Upper lobe of left lung (tissue), 6 donors: ENCODE data around the gene WDR6. TPM values are rescaled to one million over a fixed set of nuclear protein-coding genes. Genes with fewer than 3 reads are reported as not detected.

Experiments
- ATAC-seq, 2 donors: fragments of 200-7000 bp; cut with Tn5 transposase; one replicate each; pipeline ENCODE4 v1.9.1; 2022; ENCODE audit warnings: mild to moderate bottlenecking in 2 of 2, moderate library complexity in 2 of 2; ENCODE audit not compliant: low FRiP score in 2 of 2
- DNase-seq, 2 donors: peaks; one replicate each; pipeline ENCODE4 v3.0.0-alpha.2; 2019 to 2020
- H3K27ac ChIP-seq, 4 donors: fragments of 200-600 bp; sonication (generic); one replicate each; pipeline ENCODE4 v1.5.1; 2016 to 2019
- H3K27me3 ChIP-seq, 4 donors: fragments of 200-600 bp; sonication (generic); one replicate each; pipeline ENCODE4 v1.5.1; 2017 to 2019
- H3K36me3 ChIP-seq, 4 donors: fragments of 200-600 bp; sonication (generic); one replicate each; pipeline ENCODE4 v1.5.1; 2016 to 2019
- H3K4me1 ChIP-seq, 4 donors: fragments of 200-600 bp; sonication (generic); one replicate each; pipeline ENCODE4 v1.5.1; 2018 to 2019
- H3K4me3 ChIP-seq, 4 donors: fragments of 200-600 bp; sonication (generic); one replicate each; pipeline ENCODE4 v1.5.1; 2017 to 2019; ENCODE audit warnings: mild to moderate bottlenecking in 2 of 4, moderate library complexity in 1 of 4
- H3K9me3 ChIP-seq, 4 donors: fragments of 200-600 bp; sonication (generic); one replicate each; pipeline ENCODE4 v1.5.1; 2018 to 2019
- EP300 ChIP-seq, 4 donors: sonication (generic); formaldehyde crosslinking; IDR thresholded peaks; one replicate each; pipeline ENCODE4 v1.5.1; 2017; ENCODE audit warnings: antibody characterized with exemption in 4 of 4, control low read depth in 2 of 4
- POLR2A ChIP-seq, 4 donors: fragments of 450-650 bp; IDR thresholded peaks; one replicate each; pipeline ENCODE4 v1.5.1; 2016 to 2017; ENCODE audit warnings: antibody characterized with exemption in 4 of 4, mild to moderate bottlenecking in 2 of 4
- POLR2AphosphoS5 ChIP-seq, 2 donors: sonication (generic); formaldehyde crosslinking; IDR thresholded peaks; one replicate each; pipeline ENCODE4 v1.5.1; 2017; ENCODE audit warnings: antibody characterized with exemption in 2 of 2
- WGBS, 2 donors: methylation state at CpG; one replicate each; pipeline ENCODE4 v1.1.5; 2017 to 2018; 5-methylcytosine and 5-hydroxymethylcytosine counted together
- total RNA-seq, 6 donors: library from RNA; depleted of rRNA in 4 of 6; stranded (reverse); fragments of >200 nt in 4 of 6; gene quantifications; one replicate each; pipeline versions ENCODE4 v1.1.0 to v1.2.1, GENCODE V29; 2016 to 2021
- TF ChIP-seq, protein P1 (sequence below), 6 experiments: fragments of 450-650 bp in 4 of 6; fragments of 200-600 bp in 2 of 6; sonication (generic) in 2 of 6; IDR thresholded peaks; one replicate each; pipeline ENCODE4 v1.5.1; 2016 to 2019; ENCODE audit warnings: antibody characterized with exemption in 6 of 6
- donor health status: DM: no; HTN: no; CAD: no; lungs with moderate emphysema.
- donor health status: DM: no; HTN: yes; CAD: no; lungs with severe emphysema.

Gene WDR6
- total RNA-seq, 6 donors from 2014 or later = 100 to 279 (median 123) TPM

DNA sequence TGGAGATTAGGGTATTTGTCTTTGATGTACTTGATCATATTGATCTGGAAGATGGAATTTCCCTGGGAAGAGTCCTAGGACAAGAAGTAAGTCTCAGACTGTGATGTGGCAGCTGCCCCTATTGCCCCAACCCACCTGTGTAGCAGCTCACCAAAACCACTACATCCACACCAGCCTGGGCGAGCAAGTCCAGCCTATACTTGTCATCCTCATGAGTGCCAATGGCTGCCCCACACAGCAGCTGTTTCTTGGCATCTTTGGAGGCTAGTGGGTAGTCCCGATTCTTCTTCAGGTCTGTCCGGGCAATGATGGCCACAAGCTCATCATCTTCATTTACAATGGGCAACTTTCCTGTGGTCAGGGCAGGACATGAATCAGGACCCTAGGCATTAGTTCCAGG, 19.3 kb downstream of the WDR6 start:
- 91 to 96% methylated on average over 3 of the region's 3 CpGs for WGBS, 2 donors
- Histone ChIP-seq H3K36me3 (peaks cover 17 to 61% (median 46%) of the 10 kb centered on the region in 4 donors), H3K4me3 (no peak overlapping the region), H3K9me3 (no peaks in the 10 kb centered on the region), H3K27me3 (no peaks in the 10 kb centered on the region), H3K27ac (no peak overlapping the region), H3K4me1 (peaks cover 23 to 37% (median 29%) of the 10 kb centered on the region in 4 donors)
- TF ChIP-seq EP300 (IDR thresholded peaks at IDR 0.05) = no peak
- no peak for TF ChIP-seq POLR2A (IDR thresholded peaks at IDR 0.05)
- TF ChIP-seq POLR2AphosphoS5 (IDR thresholded peaks at IDR 0.05) = no peak
- no peak for DNase-seq
- no peak for ATAC-seq

DNA sequence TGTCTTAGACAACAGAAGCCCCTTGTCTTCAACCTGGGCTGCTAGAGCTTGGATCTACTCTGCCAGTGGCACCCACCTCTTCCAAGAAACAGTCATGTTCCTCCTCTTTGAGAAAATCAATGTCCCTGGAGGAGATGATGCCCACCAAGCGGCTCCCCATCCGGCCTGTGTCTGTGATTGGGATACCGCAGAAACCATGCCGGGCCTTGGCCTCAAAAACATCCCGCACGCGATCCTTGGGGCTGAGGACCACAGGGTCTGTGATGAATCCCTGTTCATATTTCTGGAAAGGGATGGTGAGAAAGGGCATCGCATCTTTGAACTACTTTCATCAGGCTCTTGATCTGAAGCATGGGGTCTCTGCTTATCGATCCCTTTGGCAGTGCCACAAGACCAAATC, 20.4 kb downstream of the WDR6 start:
- Histone ChIP-seq H3K4me1 (peaks cover 21 to 34% (median 26%) of the 10 kb centered on the region in 4 donors), H3K27me3 (no peaks in the 10 kb centered on the region), H3K36me3 (peaks cover 27 to 72% (median 57%) of the 10 kb centered on the region in 4 donors), H3K27ac (peak overlapping the region in 3 of 4 donors; percentile 8 to 92 (median 92)), H3K9me3 (no peaks in the 10 kb centered on the region), H3K4me3 (no peak overlapping the region)
- 95 to 96% methylated on average over 9 of the region's 9 CpGs for WGBS, 2 donors
- TF ChIP-seq POLR2A (IDR thresholded peaks at IDR 0.05) (peak in 1 of 4 donors; percentile 2), POLR2AphosphoS5 (IDR thresholded peaks at IDR 0.05) (no peak)
- ATAC-seq = no peak
- DNase-seq = no peak

DNA sequence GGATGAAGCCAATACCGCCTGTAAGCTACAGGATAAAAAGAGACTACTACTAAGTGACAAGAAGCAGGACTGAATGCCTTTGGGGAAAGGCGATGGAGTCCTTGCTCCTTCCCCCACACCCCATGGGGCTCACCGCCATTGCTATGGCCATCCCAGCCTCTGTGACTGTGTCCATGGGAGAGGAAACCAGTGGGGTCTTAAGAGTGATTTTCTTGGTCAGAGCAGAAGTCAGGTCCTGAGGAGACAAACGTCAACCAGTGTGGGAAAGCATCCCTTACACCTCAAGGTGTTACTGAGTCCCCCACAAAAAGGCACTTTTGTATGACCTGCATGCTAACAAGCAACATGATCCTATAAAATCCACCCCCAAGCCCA, 21.1 kb downstream of the WDR6 start:
- 81 to 84% methylated on average over 4 of the region's 4 CpGs for WGBS, 2 donors
- peak overlapping the region; percentile 88 to 93 (median 92) for H3K27ac ChIP-seq
- TF ChIP-seq POLR2A (IDR thresholded peaks at IDR 0.05) = no peak
- no peak for TF ChIP-seq POLR2AphosphoS5 (IDR thresholded peaks at IDR 0.05)
- TF ChIP-seq, protein P1, sequence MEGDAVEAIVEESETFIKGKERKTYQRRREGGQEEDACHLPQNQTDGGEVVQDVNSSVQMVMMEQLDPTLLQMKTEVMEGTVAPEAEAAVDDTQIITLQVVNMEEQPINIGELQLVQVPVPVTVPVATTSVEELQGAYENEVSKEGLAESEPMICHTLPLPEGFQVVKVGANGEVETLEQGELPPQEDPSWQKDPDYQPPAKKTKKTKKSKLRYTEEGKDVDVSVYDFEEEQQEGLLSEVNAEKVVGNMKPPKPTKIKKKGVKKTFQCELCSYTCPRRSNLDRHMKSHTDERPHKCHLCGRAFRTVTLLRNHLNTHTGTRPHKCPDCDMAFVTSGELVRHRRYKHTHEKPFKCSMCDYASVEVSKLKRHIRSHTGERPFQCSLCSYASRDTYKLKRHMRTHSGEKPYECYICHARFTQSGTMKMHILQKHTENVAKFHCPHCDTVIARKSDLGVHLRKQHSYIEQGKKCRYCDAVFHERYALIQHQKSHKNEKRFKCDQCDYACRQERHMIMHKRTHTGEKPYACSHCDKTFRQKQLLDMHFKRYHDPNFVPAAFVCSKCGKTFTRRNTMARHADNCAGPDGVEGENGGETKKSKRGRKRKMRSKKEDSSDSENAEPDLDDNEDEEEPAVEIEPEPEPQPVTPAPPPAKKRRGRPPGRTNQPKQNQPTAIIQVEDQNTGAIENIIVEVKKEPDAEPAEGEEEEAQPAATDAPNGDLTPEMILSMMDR (IDR thresholded peaks at IDR 0.05) = no peak
- no peak for TF ChIP-seq EP300 (IDR thresholded peaks at IDR 0.05)
- H3K36me3 ChIP-seq = peaks cover 31 to 76% (median 58%) of the 10 kb centered on the region in 4 donors
- no peaks in the 10 kb centered on the region for H3K27me3 ChIP-seq
- H3K4me3 ChIP-seq = peak overlapping the region in 2 of 4 donors; percentile 70 to 88
- no peak for DNase-seq
- H3K9me3 ChIP-seq = no peaks in the 10 kb centered on the region
- H3K4me1 ChIP-seq = peaks cover 15 to 27% (median 20%) of the 10 kb centered on the region in 4 donors
- ATAC-seq = no peak

DNA sequence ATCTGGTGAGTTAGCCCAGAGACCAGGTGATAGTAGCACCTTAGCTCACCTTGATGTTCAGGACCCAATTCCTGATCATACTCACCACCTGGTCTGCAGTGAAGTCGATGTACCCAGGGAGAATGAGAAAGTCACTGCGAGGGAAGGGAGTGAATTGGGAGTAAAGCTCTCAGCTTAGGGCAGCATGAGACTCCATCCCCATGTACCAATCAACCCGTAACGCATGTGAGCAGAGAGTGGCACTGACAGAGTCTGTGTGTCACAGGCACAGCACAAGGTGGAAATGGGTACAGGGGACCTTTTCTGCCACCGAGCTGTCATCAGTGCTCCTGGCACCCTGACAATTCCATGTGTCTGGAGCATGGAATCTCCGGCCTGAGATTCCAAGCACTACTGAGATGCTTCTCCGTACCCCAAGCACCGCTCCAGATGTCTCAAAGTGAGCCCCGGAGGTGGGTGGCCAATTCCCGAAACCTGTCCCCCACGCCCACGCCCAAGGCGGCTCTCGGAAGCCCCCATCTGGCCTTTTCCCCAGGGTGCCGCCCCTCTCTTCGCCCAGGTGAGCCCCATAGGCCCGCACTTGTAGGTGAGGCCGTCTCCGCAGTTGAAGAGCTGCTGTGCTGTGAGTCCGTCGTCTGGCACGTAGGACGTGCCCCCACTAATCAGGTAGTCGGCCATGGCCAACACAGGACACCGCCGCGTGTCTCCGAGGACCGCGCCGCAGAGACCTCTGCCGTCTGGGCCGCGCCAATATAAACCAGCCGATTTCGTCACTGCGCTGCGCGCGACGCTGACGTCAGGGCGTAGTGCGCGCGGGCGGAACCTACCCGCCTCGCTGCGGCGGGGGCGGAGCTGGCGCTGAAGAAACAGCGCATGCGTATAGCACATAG, 21.7 kb downstream of the WDR6 start, which contains the start of gene IMPDH2:
Gene IMPDH2 (minus strand): TSS at position 726 of the 890 bp plus-strand sequence. CDS start 48 bp downstream, at position 678.
- Histone ChIP-seq H3K4me3 (peak within 1 kb of the TSS; percentile 56 to 92 (median 79)), H3K27me3 (no peaks in the 10 kb centered on the region), H3K36me3 (peaks cover 29 to 76% (median 53%) of the 10 kb centered on the region in 4 donors), H3K27ac (peak within 1 kb of the TSS; percentile 88 to 93 (median 92)), H3K9me3 (no peaks in the 10 kb centered on the region), H3K4me1 (peaks cover 10 to 22% (median 16%) of the 10 kb centered on the region in 4 donors)
- WGBS, 2 donors = 4 to 5% methylated on average over 19 to 20 of the region's 55 CpGs
- peak; percentile 96 to 97 for ATAC-seq
- TF ChIP-seq POLR2AphosphoS5 (IDR thresholded peaks at IDR 0.05) (peak; percentile 97 to 99), EP300 (IDR thresholded peaks at IDR 0.05) (peak in 1 of 4 donors; percentile 67), POLR2A (IDR thresholded peaks at IDR 0.05) (peak in 3 of 4 donors; percentile 92 to 98 (median 96))
- TF ChIP-seq, protein P1 (IDR thresholded peaks at IDR 0.05) = peak in 3 of 6 experiments; percentile 21 to 51 (median 37)
- peak; percentile 93 to 99 for DNase-seq

DNA sequence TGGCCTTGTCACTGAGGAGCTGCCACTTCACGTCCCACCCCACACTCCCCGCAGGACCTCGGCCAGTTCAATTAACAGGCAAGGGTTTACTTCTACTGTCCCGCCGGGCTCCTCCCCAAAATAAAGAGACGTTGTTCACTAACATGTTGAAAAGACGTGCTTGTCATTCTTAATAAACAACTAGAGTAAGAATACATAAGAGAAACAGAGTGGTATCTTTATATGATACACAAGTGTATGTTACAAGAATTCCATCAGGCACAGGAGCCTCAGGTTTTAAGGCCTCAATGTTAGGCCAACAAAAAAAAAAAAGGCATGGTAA, 22.3 kb downstream of the WDR6 start:
- Histone ChIP-seq H3K9me3 (no peaks in the 10 kb centered on the region), H3K36me3 (peaks cover 24 to 76% (median 49%) of the 10 kb centered on the region in 4 donors), H3K4me3 (peak overlapping the region in 3 of 4 donors; percentile 56 to 88 (median 70)), H3K4me1 (peaks cover 10 to 20% (median 15%) of the 10 kb centered on the region in 4 donors), H3K27me3 (no peaks in the 10 kb centered on the region), H3K27ac (peak overlapping the region; percentile 88 to 93 (median 92))
- ATAC-seq (no peak), DNase-seq (no peak)
- TF ChIP-seq, protein P1 (IDR thresholded peaks at IDR 0.05) = peak in 1 of 6 experiments; percentile 3
- TF ChIP-seq POLR2A (IDR thresholded peaks at IDR 0.05) = no peak
- WGBS, 2 donors = 3 to 6% methylated on average over 7 of the region's 7 CpGs
